T-cell (primary cell): ENCODE data around the gene ESR1. TPM values are rescaled to one million over a fixed set of nuclear protein-coding genes. Genes with fewer than 3 reads are reported as not detected.

Experiments used
- ATAC-seq, 4 experiments: fragments of 200-7000 bp in 3 of 4; fragments of 150-1000 bp in 1 of 4; cut with Tn5 transposase; replicated peaks in 1 of 4; 1 replicate in 3 of 4; 2 replicates in 1 of 4; pipeline ENCODE4 v1.10.0; 2021; ENCODE audit warnings: moderate library complexity in 3 of 4, mild to moderate bottlenecking in 2 of 4, moderate number of reproducible peaks in 1 of 4
- CTCF ChIA-PET, 2 donors: fragments of 300-600 bp; sonication (Branson Sonifier 250); formaldehyde crosslinking; loops; one replicate each; lab custom pipeline; 2022; ENCODE audit warnings: antibody characterized with exemption in 2 of 2; lab: Charles Lee
- POLR2A ChIA-PET, 2 donors: fragments of 300-600 bp; sonication (Branson Sonifier 250); formaldehyde crosslinking; loops; one replicate each; lab custom pipeline; 2022; ENCODE audit warnings: antibody characterized with exemption in 2 of 2; lab: Charles Lee
- DNase-seq, 35 experiments: peaks; one replicate each; pipeline versions ENCODE4 v3.0.0 to v3.0.0-alpha.2; 2013 to 2023
- H3K27ac ChIP-seq: one replicate; pipeline ENCODE4 v1.5.1; 2013; ENCODE audit warnings: low read length
- H3K27me3 ChIP-seq, 2 experiments: replicated peaks in 1 of 2; 1 replicate in 1 of 2; 2 replicates in 1 of 2; pipeline versions ENCODE4 v1.6.1 to v1.7.0; 2013; ENCODE audit warnings: low read length in 1 of 2, mixed read lengths in 1 of 2; ENCODE audit not compliant: control insufficient read depth in 2 of 2, insufficient read depth in 2 of 2; ENCODE audit errors: extremely low read depth in 1 of 2
- H3K36me3 ChIP-seq, 2 donors: 1 replicate in 1 of 2; 2 replicates in 1 of 2; pipeline versions ENCODE4 v1.6.1 to v1.7.0; 2013; ENCODE audit warnings: low read length in 1 of 2; ENCODE audit not compliant: control insufficient read depth in 2 of 2, insufficient read depth in 1 of 2; ENCODE audit errors: extremely low read depth in 1 of 2
- H3K4me1 ChIP-seq, 2 experiments: 1 replicate in 1 of 2; 2 replicates in 1 of 2; pipeline versions ENCODE4 v1.6.1 to v1.7.0; 2013; ENCODE audit warnings: low read length in 2 of 2, mixed read lengths in 1 of 2; ENCODE audit not compliant: insufficient read depth in 2 of 2, control insufficient read depth in 1 of 2; ENCODE audit errors: extremely low read depth in 1 of 2
- H3K4me3 ChIP-seq, 2 donors: 1 replicate in 1 of 2; 2 replicates in 1 of 2; pipeline versions ENCODE4 v1.5.1 to v1.7.0; 2013; ENCODE audit warnings: mild to moderate bottlenecking in 2 of 2, low read length in 1 of 2, moderate library complexity in 1 of 2; ENCODE audit not compliant: control insufficient read depth in 1 of 2; ENCODE audit errors: extremely low read depth in 1 of 2
- H3K9me3 ChIP-seq: 2 replicates; pipeline ENCODE4 v1.7.0; 2013
- H3K27ac Mint-ChIP-seq, 2 donors: one replicate each; pipeline ENCODE4 v1.8.0; 2020 to 2021; ENCODE audit warnings: mild to moderate bottlenecking in 2 of 2, mixed read lengths in 2 of 2
- H3K27me3 Mint-ChIP-seq, 2 donors: one replicate each; pipeline ENCODE4 v1.8.0; 2021 to 2022; ENCODE audit warnings: mixed read lengths in 2 of 2
- H3K36me3 Mint-ChIP-seq: one replicate; pipeline ENCODE4 v1.8.0; 2021; ENCODE audit warnings: mixed read lengths
- H3K4me1 Mint-ChIP-seq, 3 donors: one replicate each; pipeline ENCODE4 v1.8.0; 2020 to 2022; ENCODE audit warnings: mixed read lengths in 3 of 3, mild to moderate bottlenecking in 1 of 3
- H3K4me3 Mint-ChIP-seq, 3 donors: one replicate each; pipeline ENCODE4 v1.8.0; 2020 to 2022; ENCODE audit warnings: mild to moderate bottlenecking in 3 of 3, mixed read lengths in 3 of 3, moderate library complexity in 3 of 3
- H3K9me3 Mint-ChIP-seq, 3 donors: one replicate each; pipeline ENCODE4 v1.8.0; 2020 to 2022; ENCODE audit warnings: mixed read lengths in 3 of 3
- WGBS: methylation state at CpG from one replicate; pipeline ENCODE4 v1.1.5; 2013; ENCODE audit warnings: missing lambda C conversion rate; ENCODE audit not compliant: insufficient coverage; 5-methylcytosine and 5-hydroxymethylcytosine counted together
- total RNA-seq, 35 experiments: library from RNA in 6 of 35; stranded (reverse) in 6 of 35; fragments of 120-200 nt in 1 of 35; gene quantifications; one replicate each; pipeline versions ENCODE4 v1.2.1 to v1.2.4 and lab custom pipeline; 2013 to 2026

The ESR1 gene
- total RNA-seq, 5 donors from 2014 or later (not counting 1 experiment from before 2014, with no cell fraction given) = 1.5 to 7.3 (median 5.8) TPM

DNA sequence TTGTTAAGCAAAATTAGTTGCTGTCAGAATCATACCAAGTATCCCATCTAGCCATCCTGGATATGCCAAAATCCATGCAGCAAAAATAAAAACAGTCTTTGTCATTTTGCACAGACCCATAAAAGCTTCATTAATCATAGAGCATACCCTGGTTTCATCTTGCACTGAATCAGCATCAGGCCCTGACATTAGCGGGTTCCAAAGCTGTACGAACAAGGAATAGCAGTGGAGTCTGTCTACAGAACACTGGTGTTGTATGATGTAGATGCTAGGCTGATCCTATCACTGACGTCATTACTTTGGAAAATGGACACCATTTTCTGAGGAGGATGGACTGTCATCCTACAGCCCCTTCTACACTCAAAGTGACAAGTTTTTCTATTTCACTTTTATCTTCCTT is 315.6 kb downstream of the ESR1 start:
- Histone ChIP-seq H3K4me1 (no peaks in the 10 kb centered on the region), H3K27ac (no peak overlapping the region), H3K27me3 (no peaks in the 10 kb centered on the region), H3K4me3 (no peak overlapping the region), H3K9me3 (no peaks in the 10 kb centered on the region), H3K36me3 (peaks cover 13 to 83% of the 10 kb centered on the region in 2 donors)
- Mint-ChIP-seq H3K4me1 (peaks cover 0 to under 1% (median under 1%) of the 10 kb centered on the region in 3 donors), H3K4me3 (no peak overlapping the region), H3K36me3 (peaks cover 67% of the 10 kb centered on the region), H3K27ac (no peak overlapping the region), H3K27me3 (no peaks in the 10 kb centered on the region), H3K9me3 (peaks cover 0 to 4% (median 3%) of the 10 kb centered on the region in 3 donors)
- DNase-seq = no peak
- ATAC-seq = no peak
- WGBS = no CpG with 5 or more reads among the region's 3 CpGs
- ChIA-PET POLR2A (no interaction called here), CTCF (interaction anchor here in 1 of 2 donors (1.0 kb wide), 1 partner anchor 448 kb away, joined by 4 read pairs; no protein-coding TSS in a partner anchor)

DNA sequence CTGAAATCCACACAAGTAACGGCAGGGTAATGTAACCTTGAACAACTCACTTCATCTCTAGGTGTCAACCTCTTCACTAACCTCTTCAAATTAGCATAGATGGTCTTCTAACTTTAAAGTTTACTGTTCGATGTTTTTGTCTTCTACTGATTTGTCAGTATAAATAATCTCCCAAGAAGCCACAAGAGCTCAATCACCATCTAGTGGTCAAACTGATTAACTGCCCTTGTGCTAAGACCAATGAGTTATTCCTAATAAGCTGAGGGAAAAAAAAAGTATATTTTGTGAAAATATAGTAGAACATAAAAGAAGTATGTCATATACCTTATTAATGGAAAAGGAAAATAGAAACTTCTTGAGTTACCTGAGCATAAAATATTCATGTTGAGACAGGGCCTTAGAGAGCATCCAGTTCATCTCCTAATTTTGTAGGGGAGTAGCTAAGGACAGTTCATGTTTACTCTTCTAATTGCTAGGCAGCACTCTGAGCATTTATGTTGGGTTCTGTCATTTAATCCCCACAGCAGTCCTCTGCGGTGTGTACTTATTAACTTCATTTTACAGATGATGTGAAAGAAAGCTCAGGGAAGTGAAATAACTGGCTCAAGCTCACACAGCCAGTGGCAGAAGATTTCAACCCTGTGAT is 317.1 kb downstream of the ESR1 start:
- ChIA-PET POLR2A (no interaction called here), CTCF (interaction anchor here (0.6 to 2.7 kb wide), 15 partner anchors 9 to 687 kb away, joined by 3 to 21 read pairs (median 4); no protein-coding TSS in a partner anchor)
- Histone ChIP-seq H3K27me3 (no peaks in the 10 kb centered on the region), H3K4me1 (no peaks in the 10 kb centered on the region), H3K36me3 (peaks cover 11 to 97% of the 10 kb centered on the region in 2 donors), H3K4me3 (no peak overlapping the region), H3K27ac (no peak overlapping the region), H3K9me3 (no peaks in the 10 kb centered on the region)
- no CpG with 5 or more reads among the region's 3 CpGs for WGBS
- H3K4me1 Mint-ChIP-seq = no peaks in the 10 kb centered on the region
- peak in 2 of 4 experiments; percentile 30 to 39 for ATAC-seq
- no peaks in the 10 kb centered on the region for H3K9me3 Mint-ChIP-seq
- no peak overlapping the region for H3K4me3 Mint-ChIP-seq
- peak overlapping the region; percentile 11 to 31 for H3K27ac Mint-ChIP-seq
- peak in 1 of 35 experiments; percentile 50 for DNase-seq
- H3K27me3 Mint-ChIP-seq = no peaks in the 10 kb centered on the region
- peaks cover 69% of the 10 kb centered on the region for H3K36me3 Mint-ChIP-seq

DNA sequence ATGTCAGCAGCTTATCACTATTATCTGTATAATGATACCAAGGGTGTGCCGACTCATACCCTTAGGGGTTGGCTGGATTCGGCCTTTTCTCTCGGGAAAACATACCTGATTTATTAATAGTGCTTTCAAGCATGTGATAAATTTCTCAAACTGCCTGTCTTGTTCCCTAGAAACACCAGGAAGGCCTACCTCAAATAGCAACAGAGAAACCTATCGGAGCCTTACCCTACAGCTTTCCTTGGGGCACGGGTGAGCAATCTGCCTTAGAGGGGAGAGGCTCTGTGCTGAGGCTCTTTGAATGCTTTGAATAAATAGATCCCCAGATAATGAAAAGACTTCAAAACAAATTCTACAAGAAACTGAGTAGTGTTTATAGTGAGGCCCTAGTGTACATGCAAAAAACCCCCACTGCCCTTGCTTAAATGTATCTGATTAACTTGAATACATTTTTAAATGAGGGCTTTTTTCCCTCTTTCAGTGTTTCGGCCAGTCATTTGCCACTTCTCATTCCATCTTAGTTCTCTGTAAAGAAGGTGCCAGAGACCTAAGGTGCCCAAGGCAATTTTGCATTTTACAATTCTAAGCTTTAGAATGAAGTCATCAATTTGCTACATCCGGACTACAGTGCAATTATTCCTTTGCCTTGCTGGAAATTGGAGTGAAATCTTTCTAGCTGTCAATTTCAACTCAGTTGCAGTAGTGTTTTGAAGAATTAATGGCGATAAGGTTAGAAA is 320.1 kb downstream of the ESR1 start:
- Histone ChIP-seq H3K4me3 (no peak overlapping the region), H3K27me3 (no peaks in the 10 kb centered on the region), H3K27ac (no peak overlapping the region), H3K9me3 (no peaks in the 10 kb centered on the region), H3K4me1 (no peaks in the 10 kb centered on the region), H3K36me3 (peaks cover 3 to 94% of the 10 kb centered on the region in 2 donors)
- no peak overlapping the region for H3K4me3 Mint-ChIP-seq
- ChIA-PET POLR2A (no interaction called here), CTCF (interaction anchor here in 1 of 2 donors (0.5 kb wide), 1 partner anchor 787 kb away, joined by 3 read pairs; no protein-coding TSS in a partner anchor)
- ATAC-seq = no peak
- WGBS = 100% methylated on average over 1 of the region's 8 CpGs
- H3K27me3 Mint-ChIP-seq = no peaks in the 10 kb centered on the region
- H3K36me3 Mint-ChIP-seq = peaks cover 68% of the 10 kb centered on the region
- peak overlapping the region in 1 of 2 donors; percentile 66 for H3K27ac Mint-ChIP-seq
- no peaks in the 10 kb centered on the region for H3K4me1 Mint-ChIP-seq
- DNase-seq = no peak
- H3K9me3 Mint-ChIP-seq = no peaks in the 10 kb centered on the region

DNA sequence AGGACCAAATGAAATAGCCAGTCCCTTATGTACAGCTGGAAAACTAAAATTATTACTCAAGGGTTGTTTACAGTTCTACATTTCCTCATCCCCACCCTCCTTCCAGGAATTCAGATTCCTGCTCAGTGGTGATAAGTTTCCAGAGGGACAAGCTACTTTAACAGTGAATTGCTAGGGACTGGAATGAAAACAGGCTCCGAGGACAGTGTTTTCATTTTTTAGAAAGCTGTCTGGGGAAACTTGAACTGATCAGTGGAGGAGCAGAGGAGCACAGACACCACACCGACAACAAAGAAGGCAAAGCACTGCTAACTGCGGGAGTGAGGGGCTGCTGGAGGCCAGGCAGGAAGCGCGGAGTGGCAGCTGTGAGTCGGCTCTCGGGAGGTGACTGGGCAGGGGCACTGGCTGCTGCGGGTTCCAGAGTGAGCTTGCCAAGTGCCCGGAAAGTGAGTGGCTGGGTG is 322.2 kb downstream of the ESR1 start:
- H3K27ac ChIP-seq = no peak overlapping the region
- H3K36me3 Mint-ChIP-seq = peaks cover 74% of the 10 kb centered on the region
- 93% methylated on average over 4 of the region's 9 CpGs for WGBS

DNA sequence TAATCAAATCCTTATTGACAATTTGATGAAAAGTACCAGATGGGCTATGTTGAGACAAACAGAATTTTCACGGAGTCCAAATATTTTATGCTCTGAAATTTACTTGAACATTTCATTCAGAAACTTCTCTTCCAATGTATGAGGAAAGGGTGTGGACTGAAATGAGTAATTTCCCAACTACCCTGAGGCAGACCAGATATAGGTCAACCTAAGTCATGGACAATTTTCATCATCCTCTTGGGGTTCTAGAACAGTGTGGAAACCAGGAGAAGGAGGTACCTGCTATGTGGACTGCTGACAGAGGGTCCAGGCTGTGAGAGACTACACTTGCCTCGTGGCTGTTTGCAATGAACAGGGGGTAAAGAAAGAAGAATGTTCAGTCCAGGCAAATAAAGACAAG is 323.0 kb downstream of the ESR1 start:
- peak overlapping the region in 1 of 3 donors; percentile 34 for H3K4me3 Mint-ChIP-seq
- no peaks in the 10 kb centered on the region for H3K4me1 Mint-ChIP-seq
- CTCF ChIA-PET = no interaction called here
- no peaks in the 10 kb centered on the region for H3K4me1 ChIP-seq
- H3K9me3 Mint-ChIP-seq = no peaks in the 10 kb centered on the region
- POLR2A ChIA-PET = no interaction called here
- peaks cover 3 to 96% of the 10 kb centered on the region in 2 donors for H3K36me3 ChIP-seq
- H3K4me3 ChIP-seq = no peak overlapping the region
- H3K27me3 Mint-ChIP-seq = no peaks in the 10 kb centered on the region
- WGBS = no CpG with 5 or more reads among the region's 2 CpGs
- H3K27me3 ChIP-seq = no peaks in the 10 kb centered on the region
- no peaks in the 10 kb centered on the region for H3K9me3 ChIP-seq
- no peak for DNase-seq
- H3K27ac ChIP-seq = no peak overlapping the region
- peak overlapping the region; percentile 25 to 39 for H3K27ac Mint-ChIP-seq
- no peak for ATAC-seq
- peaks cover 75% of the 10 kb centered on the region for H3K36me3 Mint-ChIP-seq

More for the DNA sequence above, 322.2 kb downstream of the ESR1 start:
- Mint-ChIP-seq H3K27me3 (no peaks in the 10 kb centered on the region), H3K27ac (peak overlapping the region in 1 of 2 donors; percentile 46), H3K9me3 (no peaks in the 10 kb centered on the region), H3K4me3 (no peak overlapping the region), H3K4me1 (no peaks in the 10 kb centered on the region)
- H3K36me3 ChIP-seq = peaks cover 3 to 94% of the 10 kb centered on the region in 2 donors
- H3K4me1 ChIP-seq = no peaks in the 10 kb centered on the region
- CTCF ChIA-PET = no interaction called here
- POLR2A ChIA-PET = no interaction called here
- H3K9me3 ChIP-seq = no peaks in the 10 kb centered on the region
- H3K4me3 ChIP-seq = no peak overlapping the region
- no peaks in the 10 kb centered on the region for H3K27me3 ChIP-seq
- no peak for ATAC-seq
- DNase-seq = no peak

DNA sequence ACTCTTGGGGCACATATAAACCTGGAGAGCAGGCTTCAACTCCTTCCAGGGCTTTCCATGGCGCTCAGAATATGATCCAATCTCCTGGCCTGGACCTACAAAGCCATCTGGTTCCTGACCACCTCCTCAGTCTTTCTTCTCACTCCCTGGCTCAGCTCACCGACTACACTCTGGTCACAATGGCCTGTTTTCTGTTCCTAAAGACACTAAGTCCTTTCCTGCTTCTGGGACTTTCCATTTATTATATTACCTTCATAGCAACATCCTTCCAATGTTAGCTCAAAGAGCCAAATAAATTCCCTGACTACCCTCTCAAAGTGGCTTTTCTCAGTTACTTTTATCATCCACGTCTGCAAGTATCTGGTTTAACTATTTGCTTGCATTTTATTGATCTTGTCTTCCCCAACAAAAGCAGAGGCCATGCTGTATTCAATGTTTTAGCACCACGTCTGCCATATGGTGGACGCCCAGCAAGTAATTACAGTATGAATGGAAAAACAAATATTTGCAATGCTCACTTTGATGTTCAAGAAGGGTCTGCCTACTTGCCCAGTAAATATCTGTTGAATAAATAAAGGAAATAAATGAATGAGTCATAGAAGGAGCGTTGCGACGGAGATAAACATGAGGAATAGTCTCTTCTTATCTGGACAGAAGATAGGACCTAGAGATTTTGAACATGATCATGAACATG is 328.4 kb downstream of the ESR1 start:
- CTCF ChIA-PET = no interaction called here
- Histone ChIP-seq H3K36me3 (peaks cover 10 to 91% of the 10 kb centered on the region in 2 donors), H3K4me1 (no peaks in the 10 kb centered on the region), H3K4me3 (no peak overlapping the region), H3K9me3 (no peaks in the 10 kb centered on the region), H3K27ac (no peak overlapping the region), H3K27me3 (no peaks in the 10 kb centered on the region)
- WGBS = 93% methylated on average over 7 of the region's 8 CpGs
- DNase-seq (no peak), ATAC-seq (no peak)
- Mint-ChIP-seq H3K4me3 (no peak overlapping the region), H3K4me1 (no peaks in the 10 kb centered on the region), H3K27ac (peak overlapping the region in 1 of 2 donors; percentile 12), H3K9me3 (no peaks in the 10 kb centered on the region), H3K36me3 (peaks cover 81% of the 10 kb centered on the region), H3K27me3 (no peaks in the 10 kb centered on the region)
- POLR2A ChIA-PET = no interaction called here
